NCI-H460 (cell line): ENCODE measurements around the gene CYP4F2. TPM values are rescaled to one million over a fixed set of nuclear protein-coding genes. Genes with fewer than 3 reads are reported as not detected.
A peak's percentile ranks its signal among the peaks of the same experiment; 100 is the strongest.
"Not testable (repeated sequence)": the region's sequence is repeated elsewhere in the genome, so short reads cannot be mapped to it uniquely, and the experiment has no call there.

Source experiments
- DNase-seq: peaks from one replicate; pipeline ENCODE4 v3.0.0-alpha.2; 2016; ENCODE audit warnings: low read depth; ENCODE audit errors: extremely low read depth
- polyA plus RNA-seq: library from polyadenylated mRNA; depleted of rRNA; stranded (reverse); fragments of >200 nt; gene quantifications from 2 replicates; pipeline ENCODE4 v1.2.3, GENCODE V29; 2014; cell fraction: nucleus; rRNA removed
- total RNA-seq: library from RNA; depleted of rRNA; stranded (reverse); fragments of >200 nt; shearing (Covaris generic); gene quantifications from 2 replicates; pipeline ENCODE4 v1.2.3, GENCODE V29; 2014; rRNA removed

Gene CYP4F2, protein sequence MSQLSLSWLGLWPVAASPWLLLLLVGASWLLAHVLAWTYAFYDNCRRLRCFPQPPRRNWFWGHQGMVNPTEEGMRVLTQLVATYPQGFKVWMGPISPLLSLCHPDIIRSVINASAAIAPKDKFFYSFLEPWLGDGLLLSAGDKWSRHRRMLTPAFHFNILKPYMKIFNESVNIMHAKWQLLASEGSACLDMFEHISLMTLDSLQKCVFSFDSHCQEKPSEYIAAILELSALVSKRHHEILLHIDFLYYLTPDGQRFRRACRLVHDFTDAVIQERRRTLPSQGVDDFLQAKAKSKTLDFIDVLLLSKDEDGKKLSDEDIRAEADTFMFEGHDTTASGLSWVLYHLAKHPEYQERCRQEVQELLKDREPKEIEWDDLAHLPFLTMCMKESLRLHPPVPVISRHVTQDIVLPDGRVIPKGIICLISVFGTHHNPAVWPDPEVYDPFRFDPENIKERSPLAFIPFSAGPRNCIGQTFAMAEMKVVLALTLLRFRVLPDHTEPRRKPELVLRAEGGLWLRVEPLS
- not detected in 2 replicates for total RNA-seq
- polyA plus RNA-seq = not detected in 2 replicates

DNA sequence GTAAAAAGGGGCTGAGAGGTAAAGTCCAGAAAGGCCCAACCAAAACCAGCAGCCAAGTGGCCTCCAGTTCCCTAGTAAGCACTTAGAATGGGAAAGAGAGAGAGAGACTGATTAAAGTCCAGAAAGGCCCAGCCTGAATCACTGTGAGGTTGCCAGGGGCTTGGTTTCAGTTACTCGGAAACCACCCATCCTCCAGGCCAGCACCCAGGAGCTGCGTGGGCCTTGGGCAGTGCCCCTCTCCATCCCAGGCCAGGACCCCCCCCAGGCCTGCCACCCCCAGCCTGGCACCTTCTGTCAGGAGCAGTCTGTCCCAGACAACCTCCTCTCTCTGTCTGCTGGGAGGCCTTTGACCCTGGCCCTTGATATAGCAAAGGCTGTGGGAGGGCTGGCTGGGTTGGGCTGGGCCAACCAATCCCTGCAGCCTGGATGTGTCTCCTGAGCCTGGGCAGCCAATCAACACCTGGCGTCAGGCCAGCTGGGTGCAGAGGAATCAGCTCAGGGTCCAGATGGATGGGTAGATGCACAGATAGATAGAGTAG lies at the start of gene CYP4F2:
CYP4F2 (minus strand) TSS at position 337 of the 539 bp plus-strand sequence. CDS start 463 bp downstream, outside the sequence.
- DNase-seq = no peak

DNA sequence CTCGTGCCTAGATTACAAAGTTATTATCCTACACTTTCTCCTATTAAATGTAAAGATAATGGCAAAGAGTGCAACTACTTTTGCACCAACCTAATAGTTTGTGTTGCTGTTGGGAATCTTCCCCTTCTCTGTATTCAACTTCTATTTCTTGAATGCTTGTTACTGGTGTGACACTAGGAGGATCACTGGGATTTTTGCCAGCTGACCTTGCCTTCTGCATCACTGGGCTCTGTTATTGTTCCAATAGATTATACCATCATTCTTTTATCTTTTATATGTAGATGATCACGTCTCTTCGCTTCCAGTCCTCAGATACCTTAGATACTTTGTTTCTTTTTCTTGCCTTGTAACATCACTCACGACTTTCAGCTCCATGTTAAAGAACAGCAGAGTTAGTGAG lies 47.4 kb upstream of the CYP4F2 start:
- no peak for DNase-seq

DNA sequence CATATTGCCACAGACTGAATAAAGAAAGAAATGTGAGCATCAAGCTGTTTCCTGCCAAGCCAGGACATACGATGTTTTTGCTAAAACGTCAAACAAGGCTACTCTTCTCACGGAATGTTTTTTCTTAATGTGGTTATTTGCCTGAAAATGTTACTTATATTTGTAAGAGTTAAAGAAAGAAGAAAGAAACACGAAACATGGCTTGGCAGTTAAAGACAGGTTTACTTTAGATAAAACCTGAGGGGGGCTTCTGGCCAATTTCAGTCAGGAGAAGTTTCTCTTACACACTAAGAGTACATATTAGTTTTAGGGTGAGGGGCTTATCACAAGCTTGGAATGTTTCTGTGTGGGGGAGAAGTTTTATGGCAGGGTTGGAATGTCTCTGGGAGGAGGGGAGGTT lies 46.5 kb upstream of the CYP4F2 start:
- no peak for DNase-seq

DNA sequence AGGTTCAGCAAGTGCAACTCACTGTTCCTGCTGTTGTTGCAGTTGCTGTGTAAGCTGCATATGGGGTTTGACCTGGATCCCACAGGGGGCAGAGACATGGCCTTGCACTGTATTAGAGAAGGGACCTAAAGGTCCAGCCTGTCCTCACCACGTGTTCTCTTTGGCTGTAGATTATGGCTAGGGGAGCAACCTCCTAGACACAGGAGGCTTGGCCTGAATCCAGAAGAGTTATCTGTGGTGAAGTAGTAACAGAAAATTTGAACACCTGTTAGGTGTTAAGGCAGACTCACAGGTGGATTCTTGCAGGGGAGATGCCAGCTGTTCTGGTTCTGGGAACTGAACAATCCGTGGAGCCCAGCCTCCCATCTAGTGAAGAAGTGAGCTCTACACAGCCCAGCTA lies 39.9 kb upstream of the CYP4F2 start:
- DNase-seq = no peak

DNA sequence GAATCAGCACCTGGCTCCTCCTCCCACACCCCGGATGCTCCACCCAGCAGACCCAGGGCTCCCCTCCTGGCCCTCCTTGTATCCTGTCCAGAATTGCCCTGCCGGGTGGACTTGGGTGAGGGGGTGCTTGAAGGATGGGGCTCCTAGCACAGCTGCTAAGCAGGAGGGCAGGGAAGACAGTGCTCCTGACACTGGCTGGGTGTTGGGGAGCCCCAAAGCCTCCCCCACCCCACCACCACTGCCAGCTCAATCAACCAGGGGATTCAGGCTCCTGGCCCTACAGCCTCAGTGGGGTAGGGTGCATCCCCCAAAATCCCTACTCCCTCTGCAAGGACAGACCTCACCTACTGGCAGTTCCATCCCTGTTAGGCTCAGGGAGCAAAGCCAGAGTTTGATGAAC lies 39.1 kb upstream of the CYP4F2 start:
- no peak for DNase-seq

DNA sequence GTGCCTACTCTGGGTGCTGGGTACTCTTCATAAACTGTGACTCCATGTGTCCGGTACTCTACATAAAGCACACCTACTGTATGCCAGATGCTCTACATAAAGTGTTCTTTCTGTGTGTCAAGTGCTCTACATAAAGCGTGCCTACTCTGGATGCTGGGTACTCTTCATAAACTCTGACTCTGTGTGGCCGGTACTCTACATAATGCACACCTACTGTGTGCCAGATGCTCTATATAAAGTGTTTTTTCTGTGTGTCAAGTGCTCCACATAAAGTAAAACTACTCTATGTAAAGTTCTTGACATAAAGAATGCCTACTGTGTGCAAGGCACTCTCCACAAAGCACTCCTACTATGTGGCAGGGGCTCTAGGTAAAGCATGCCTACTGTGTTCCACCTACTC lies 38.3 kb upstream of the CYP4F2 start:
- no peak for DNase-seq

DNA sequence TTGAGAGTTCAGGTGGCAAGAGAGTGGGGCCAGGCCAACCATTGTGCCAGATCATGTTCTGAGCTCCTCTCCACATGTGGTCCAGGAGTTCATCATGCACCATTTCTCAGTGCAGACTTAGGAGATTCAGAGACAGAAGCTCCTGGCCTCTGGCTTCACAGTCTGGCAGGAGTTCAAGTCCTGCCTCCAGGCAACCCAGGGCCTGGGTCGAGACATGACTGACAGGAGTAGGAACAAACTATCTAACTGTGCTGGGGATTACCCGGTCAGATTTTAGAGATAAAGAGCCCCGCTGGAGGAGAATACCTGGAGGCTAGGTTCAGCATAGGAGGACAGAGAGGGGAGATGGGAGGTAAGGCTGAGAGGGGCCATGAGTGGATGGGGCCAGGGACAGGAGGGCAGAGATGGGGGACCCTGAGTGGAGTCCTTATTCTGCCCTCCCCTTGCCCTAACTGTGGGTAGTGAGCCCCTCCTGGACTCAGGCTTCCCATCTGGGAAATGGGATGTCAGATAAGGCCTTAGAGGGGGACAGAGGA lies 37.4 kb upstream of the CYP4F2 start:
- peak; percentile 63 for DNase-seq

DNA sequence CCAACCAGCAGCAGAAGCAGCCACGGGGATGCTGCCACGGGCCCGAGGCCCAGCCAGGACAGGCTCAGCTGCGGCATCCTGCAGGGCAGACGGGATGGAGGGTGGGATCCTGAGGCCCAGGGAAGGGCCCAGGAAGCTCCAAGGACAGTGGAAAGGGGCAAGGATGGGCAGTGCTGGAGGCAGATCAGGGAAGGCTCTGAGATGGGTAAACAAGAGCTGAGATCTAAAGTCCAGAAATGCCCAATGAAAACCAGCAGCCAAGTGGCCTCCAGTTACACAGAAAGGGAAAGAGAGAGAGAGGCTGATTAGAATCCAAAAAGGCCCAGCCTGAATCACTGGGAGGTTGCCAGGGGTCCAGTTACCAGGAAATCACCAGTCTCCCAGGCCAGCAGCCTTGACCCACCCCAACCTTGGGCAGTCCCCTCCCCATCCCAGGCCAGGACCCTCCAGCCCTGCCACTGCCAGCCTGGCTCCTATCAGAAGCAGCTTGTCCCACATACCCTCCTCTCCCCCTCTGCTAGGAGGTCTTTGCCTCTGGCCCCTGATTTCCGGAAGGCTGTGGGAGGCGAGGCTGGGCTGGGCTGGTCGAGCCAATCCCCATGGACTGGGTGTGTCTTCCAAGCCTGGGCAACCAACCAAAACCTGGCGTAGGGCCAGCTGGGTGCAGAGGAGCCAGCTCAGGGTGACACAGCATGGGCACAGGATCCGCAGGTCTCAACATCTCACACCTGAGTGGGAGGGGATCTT lies 36.6 kb upstream of the CYP4F2 start, which contains the start of gene CYP4F11:
CYP4F11 (minus strand) TSS at position 198 of the 747 bp plus-strand sequence; CDS start at position 77, 121 bp downstream.
- DNase-seq = peak; percentile 96

DNA sequence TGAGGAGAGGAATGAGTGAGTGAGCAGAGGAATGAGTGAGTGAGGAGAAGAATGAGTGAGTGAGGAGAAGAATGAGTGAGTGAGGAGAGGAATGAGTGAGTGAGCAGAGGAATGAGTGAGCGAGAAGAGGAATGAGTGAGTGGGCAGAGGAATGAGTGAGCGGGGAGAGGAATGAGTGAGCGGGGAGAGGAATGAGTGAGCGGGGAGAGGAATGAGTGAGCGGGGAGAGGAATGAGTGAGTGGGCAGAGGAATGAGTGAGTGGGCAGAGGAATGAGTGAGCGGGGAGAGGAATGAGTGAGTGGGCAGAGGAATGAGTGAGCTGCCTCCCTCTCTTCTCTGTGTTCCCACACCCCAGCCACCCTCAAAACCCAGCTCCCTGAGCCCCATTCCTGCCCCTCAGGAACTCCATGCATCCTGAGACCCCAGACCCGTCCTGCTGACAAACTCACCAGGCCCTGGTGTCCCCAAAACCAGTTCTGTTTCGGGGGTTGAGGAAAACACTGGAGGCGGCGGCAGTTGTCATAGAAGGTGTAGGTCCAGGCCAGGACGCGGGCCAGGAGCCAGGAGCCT lies 36.0 kb upstream of the CYP4F2 start:
- not testable (repeated sequence) for DNase-seq

DNA sequence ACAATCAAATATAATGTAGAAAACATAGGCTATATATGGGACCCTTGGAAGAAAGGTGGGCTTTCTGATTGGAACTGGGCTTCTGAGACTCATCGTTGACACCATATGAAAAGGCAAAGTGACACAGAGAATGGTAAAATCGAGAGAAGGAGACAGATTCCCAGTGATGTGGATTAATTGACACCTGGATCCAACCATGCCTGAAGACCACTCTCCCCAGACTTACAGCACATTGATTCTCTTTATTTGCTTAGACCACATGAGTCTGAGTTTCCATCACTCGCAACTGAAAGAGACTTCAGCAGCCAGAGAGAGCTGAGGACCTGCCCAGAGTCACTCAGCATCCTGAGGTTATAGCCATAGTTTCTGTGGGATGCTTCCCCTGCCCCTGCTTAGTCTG lies 30.4 kb upstream of the CYP4F2 start:
- no peak for DNase-seq

DNA sequence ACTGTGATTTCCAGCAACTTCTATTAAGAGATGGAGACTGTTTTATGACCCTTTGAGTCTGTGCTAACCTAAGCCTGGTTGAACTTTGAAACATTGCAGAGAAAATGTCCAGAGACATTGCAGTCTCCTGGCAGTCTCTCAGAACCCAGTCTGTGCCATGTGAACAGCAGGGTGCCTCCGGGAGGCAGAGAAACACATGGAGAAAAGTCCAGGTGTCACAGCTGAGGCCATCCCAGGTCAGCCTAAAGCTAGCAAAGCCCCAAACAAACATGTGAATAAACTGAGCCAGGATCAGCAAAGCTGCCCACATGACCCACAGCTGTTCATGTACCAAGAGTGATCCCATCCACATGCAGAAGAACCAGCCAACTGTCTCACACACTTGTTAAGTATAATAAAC lies 28.6 kb upstream of the CYP4F2 start:
- no peak for DNase-seq

DNA sequence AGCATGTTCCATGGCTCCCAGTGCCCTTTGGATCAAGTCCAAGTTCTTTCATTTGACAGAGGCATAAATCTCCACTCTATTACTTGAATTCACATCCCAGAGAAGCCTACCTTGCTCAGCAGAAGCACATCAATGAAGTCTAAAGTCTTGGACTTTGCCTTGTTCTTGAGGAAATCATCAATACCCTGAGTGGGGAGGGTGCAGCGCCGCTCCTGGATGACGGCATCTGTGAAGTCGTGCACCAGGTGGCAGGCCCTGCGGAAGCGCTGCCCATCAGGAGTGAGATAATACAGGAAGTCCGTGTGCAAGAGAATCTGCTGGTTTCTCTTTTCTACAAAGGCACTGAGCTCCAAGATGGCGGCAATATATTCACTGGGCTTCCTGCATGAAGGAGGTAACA lies 25.8 kb upstream of the CYP4F2 start:
- no peak for DNase-seq

DNA sequence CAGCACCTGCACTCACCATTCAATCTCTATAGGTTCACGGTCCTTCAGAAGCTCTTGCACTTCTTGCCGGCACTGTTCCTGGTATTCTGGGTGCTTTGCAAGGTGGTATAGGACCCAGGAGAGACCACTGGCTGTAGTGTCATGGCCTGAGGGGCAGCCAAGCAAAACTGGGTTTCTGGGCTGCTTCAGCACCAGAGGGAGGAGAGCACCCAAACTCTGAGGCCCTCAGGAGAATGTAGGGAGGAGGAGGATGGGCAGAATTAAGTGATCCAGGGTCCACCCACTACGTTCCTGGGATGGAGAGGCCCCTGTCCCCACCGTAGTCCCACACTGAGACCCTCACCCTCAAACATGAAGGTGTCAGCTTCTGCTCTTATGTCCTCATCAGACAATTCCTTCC lies 24.1 kb upstream of the CYP4F2 start:
- DNase-seq = no peak

DNA sequence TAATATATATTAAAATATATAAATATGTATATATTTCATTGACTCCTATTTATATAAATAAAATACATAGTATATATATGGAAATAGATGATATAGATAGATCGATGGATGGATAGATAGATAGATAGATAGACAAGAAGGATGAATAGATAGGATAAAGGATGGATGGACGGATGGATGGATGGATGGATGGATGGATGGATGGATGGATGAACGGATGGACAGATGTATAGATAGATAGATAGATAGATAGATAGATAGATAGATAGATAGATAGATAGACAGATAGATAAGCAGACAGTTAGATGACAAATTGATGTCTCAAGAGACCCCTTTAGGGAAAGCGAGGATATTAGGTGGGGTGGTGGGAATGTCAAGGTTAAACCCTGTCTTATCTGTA lies 21.4 kb upstream of the CYP4F2 start:
- no peak for DNase-seq

DNA sequence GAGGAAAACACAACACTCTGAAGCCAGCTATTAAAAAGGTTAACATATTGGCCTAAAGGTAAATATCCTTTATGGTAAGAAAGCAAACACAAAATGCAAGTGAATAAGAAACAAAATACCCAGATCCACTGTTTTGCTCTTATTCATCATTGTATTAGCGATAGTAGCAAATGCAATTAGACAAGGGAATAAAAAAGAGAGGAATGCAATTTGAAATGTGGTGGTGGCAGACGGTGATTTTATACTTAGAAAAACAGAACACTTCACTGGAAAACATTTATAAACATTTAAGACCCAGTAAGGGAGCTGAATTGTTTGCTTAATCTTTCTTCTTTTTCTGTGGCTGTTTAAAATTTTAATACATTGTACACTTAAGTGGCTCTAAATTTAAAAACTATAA lies 17.2 kb upstream of the CYP4F2 start:
- no peak for DNase-seq

DNA sequence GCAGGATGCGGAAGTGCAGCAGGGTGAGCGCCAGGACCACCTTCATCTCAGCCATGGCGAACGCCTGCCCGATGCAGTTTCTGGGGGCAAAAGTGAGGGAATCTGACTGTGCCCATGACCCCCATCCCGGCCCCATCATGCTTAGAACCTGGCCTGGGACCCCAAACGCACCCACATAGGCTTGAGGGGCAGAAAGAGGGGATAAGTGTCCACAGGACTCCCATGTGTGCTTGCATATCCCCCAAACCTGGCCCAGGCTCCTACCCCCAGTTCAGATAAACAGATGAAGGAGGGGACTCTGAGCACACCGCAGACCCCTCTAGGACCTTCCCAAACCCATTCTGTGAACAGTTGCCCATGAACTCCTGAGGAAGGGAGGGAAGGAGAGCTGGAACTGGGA lies 16.0 kb upstream of the CYP4F2 start:
- DNase-seq = no peak

DNA sequence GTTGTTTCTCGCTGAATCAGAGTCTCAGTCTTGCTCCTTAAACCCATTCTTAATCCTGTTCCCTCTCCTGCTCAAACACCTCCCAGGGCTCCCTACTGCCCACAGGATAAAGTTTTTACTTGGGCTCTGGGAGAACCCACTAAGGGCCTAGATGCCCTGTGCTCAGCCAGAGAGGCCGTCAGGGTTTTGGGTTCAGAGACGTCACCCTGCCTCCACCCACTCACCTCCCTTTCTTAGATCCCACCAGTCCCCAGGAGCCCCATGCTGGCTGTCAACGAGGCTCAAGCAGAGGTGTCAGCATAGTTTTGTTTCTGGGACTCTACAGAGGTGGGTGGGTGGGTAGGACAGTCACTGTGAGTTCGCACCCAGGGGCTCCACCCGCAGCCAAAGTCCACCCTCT lies 15.5 kb upstream of the CYP4F2 start:
- DNase-seq = no peak

DNA sequence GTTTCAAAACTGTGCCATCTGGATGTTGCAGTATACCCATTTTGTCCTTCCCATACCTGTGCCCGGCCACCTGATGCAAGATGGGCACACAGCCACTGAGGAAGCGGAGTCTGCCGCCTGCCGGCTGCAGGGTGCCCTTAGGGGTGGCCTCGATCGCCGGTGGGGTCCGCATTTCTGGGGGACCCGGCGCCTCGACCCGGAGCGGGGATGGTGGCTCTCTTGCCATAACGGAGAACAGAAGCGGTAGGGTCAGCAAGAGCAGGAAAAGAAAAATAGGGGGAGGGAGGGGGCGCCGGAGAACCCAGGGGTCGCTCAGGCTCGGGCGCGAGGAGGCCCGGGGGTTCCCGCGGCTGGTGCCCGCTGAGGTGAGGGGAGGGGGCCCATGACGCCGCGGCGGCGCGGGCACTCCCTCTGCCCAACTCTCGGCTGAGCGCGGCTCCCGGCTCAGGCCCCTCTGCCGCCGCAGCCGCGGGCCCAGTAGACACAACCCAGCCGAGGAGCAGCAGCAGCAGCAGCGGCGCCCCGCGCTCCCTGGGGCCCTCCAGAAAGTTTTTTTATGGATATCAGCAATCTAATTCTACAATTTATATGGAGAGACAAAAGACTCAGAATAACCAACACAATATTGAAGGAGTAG lies 13.8 kb upstream of the CYP4F2 start:
- no peak for DNase-seq

DNA sequence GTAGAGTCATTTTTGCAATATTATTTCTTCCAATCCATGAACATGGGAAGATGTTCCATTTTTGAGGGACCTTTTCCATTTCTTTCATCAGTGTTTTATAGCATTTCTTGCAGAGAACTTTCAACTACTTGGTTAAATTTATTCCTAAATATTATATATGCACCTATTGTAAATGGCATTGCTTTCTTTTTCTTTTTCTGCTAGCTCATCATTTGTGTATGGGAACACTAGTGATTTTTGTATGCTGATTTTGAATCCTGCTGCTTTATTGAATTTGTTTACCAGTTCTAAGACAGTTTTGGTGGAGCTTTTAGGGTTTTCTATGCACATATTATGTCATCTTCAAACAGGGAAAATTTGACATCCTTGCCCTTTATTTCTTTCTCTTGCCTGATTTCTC lies 7.2 kb upstream of the CYP4F2 start:
- no peak for DNase-seq

DNA sequence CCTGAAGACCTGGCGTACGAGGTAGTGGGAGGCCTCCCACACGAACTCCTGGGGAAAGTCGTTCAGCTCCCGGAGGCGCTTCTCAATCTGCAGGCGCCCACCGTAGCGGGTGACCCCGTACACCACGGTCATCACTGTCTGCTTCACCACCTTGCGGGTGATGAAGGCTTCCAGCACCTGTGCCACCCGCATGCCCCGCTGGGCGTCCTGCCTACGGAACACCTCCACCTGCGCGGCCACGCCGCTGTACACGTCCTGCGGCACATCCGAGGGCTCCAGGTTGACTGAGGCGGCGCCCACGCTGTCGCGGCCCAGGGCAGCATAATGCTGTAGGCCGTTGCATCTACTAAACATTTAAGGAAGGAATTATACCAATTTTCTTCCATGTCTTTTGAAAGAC lies 5.0 kb upstream of the CYP4F2 start:
- not testable (repeated sequence) for DNase-seq
